Caco-2 (cell line): Measurements from ENCODE around the gene OTX2. TPM values are rescaled to one million over a fixed set of nuclear protein-coding genes. Genes with fewer than 3 reads are reported as not detected.

Experiments
- BruUV-seq: library from RNA; stranded (reverse); fragments of 400-500 nt; replicated peaks from 2 replicates; lab custom pipeline; 2021; lab: Mats Ljungman, UMichigan
- CTCF ChIA-PET: fragments of 300-600 bp; sonication (Branson Sonifier 250); formaldehyde crosslinking; loops from one replicate; lab custom pipeline; 2022; ENCODE audit warnings: antibody characterized with exemption; lab: Charles Lee
- POLR2A ChIA-PET: fragments of 300-600 bp; sonication (Branson Sonifier 250); formaldehyde crosslinking; loops from one replicate; lab custom pipeline; 2022; ENCODE audit warnings: antibody characterized with exemption; lab: Charles Lee
- DNase-seq, 2 experiments: peaks; one replicate each; pipeline versions ENCODE4 v3.0.0 to v3.0.0-alpha.2; 2020 to 2022
- H3K27me3 ChIP-seq: replicated peaks from 2 replicates; pipeline ENCODE4 v1.6.0; 2011; ENCODE audit warnings: low read length; ENCODE audit not compliant: control insufficient read depth, insufficient read depth
- H3K36me3 ChIP-seq: 2 replicates; pipeline ENCODE4 v1.5.1; 2011; ENCODE audit warnings: low read length; ENCODE audit not compliant: control insufficient read depth, insufficient read depth
- H3K4me1 ChIP-seq: fragments of 250-450 bp; sonication (Bioruptor Pico); 2 replicates; pipeline ENCODE4 v1.5.1; 2020; ENCODE audit warnings: mild to moderate bottlenecking
- H3K4me3 ChIP-seq: 2 replicates; pipeline ENCODE4 v1.5.1; 2011; ENCODE audit warnings: low read depth, mild to moderate bottlenecking, control low read depth, low read length
- H3K9me3 ChIP-seq: fragments of 250-450 bp; sonication (Bioruptor Pico); 2 replicates; pipeline ENCODE4 v1.5.1; 2020; ENCODE audit warnings: mild to moderate bottlenecking, moderate library complexity
- H3K27ac Mint-ChIP-seq: one replicate; pipeline ENCODE4 v1.8.0; 2022; ENCODE audit warnings: mixed read lengths; ENCODE audit not compliant: unreplicated experiment
- H3K27me3 Mint-ChIP-seq: one replicate; pipeline ENCODE4 v1.8.0; 2022; ENCODE audit warnings: mixed read lengths; ENCODE audit not compliant: insufficient read depth, unreplicated experiment
- H3K36me3 Mint-ChIP-seq: one replicate; pipeline ENCODE4 v1.8.0; 2022; ENCODE audit warnings: mild to moderate bottlenecking, mixed read lengths; ENCODE audit not compliant: insufficient read depth, unreplicated experiment
- H3K4me1 Mint-ChIP-seq: one replicate; pipeline ENCODE4 v1.8.0; 2022; ENCODE audit warnings: low read depth, mixed read lengths; ENCODE audit not compliant: unreplicated experiment
- H3K4me3 Mint-ChIP-seq: one replicate; pipeline ENCODE4 v1.8.0; 2022; ENCODE audit warnings: mild to moderate bottlenecking, moderate library complexity, mixed read lengths; ENCODE audit not compliant: unreplicated experiment
- H3K9me3 Mint-ChIP-seq: one replicate; pipeline ENCODE4 v1.8.0; 2022; ENCODE audit warnings: mixed read lengths; ENCODE audit not compliant: unreplicated experiment
- CTCF ChIP-seq, 2 experiments: fragments of 200-600 bp in 1 of 2; IDR thresholded peaks; 1 replicate in 1 of 2; 2 replicates in 1 of 2; pipeline versions ENCODE4 v1.5.1 to v1.8.0; 2011 to 2022; ENCODE audit warnings: antibody characterized with exemption in 1 of 2, control low read depth in 1 of 2, inconsistent platforms in 1 of 2, low read depth in 1 of 2, low read length in 1 of 2, mild to moderate bottlenecking in 1 of 2, moderate library complexity in 1 of 2; ENCODE audit not compliant: insufficient read depth in 1 of 2, severe bottlenecking in 1 of 2, unreplicated experiment in 1 of 2
- intact Hi-C: fragments of 100-400 bp; cut with micrococcal nuclease; formaldehyde crosslinking; loops from one replicate; pipeline ENCODE4 v1.10.0; 2022; ENCODE audit not compliant: unreplicated experiment
- total RNA-seq: library from RNA; stranded (reverse); gene quantifications from 2 replicates; pipeline ENCODE4 v1.2.3, GENCODE V29; 2022

The OTX2 gene
- total RNA-seq, 1 experiment from 2014 or later, result not detected

DNA sequence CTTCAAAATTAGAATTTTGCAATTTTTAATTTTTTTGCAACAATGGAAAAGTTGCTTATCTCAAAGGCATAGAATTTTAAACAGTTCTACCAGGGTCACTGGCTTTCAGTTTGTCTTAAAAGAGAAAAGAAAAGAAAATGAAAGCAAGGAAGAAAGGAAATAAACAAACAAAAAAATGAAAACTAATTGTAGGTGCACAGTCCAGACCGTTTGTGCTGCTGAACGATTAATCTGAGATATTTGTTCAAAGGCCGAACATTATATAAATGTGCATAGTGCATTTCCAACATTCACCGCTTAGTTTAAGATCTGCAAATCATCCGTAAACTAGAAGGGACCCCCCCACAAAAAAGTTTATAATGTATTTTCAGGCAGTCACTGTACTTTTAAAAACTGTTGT is 5.5 kb upstream of the OTX2 start:
- POLR2A ChIA-PET, result no interaction called here
- H3K4me1 Mint-ChIP-seq, result peaks cover 2% of the 10 kb centered on the region

DNA sequence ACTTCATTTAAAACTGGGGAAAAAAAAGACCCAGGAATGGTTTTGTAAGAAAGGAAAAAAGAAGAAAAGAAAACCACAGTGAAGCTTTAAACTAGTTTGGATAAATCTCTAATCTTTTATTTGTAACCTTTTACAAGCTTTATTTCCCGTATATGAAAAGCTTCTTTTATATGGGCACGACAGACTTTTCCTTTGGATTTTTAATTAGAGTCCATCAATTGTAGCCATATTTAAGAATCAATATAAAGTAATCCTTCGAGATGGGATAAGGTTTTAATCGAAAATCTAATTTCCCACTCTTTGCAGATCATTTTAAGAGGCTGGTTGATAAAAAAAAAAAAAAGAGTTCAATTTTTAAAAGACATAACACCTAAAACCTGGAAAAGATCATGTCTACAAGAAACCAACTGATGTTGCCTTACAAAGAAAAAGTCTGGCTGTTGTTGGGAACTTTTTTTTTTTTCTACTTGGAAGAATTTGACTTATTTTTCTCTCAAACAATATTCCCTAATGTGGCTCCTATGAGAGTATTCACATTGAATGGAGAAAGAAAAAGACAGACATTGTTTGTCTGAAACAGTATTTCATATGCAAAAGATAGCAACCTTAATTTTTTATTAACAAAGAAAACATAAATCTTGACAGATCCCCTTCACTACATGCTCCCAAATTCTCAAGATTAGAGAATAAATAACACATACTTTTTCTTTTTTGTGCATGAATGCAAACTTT is 4.9 kb upstream of the OTX2 start:
- Mint-ChIP-seq H3K4me1 (no peaks in the 10 kb centered on the region), H3K27me3 (peaks cover 4% of the 10 kb centered on the region), H3K9me3 (no peaks in the 10 kb centered on the region), H3K36me3 (no peaks in the 10 kb centered on the region), H3K27ac (no peak overlapping the region), H3K4me3 (no peak overlapping the region)
- ChIA-PET POLR2A (no interaction called here), CTCF (no interaction called here)
- no peak for TF ChIP-seq CTCF (IDR thresholded peaks at IDR 0.05; ENCODE audit: insufficient read depth in 1 of 2, low read depth in 1 of 2, low read length in 1 of 2, severe bottlenecking in 1 of 2, unreplicated experiment in 1 of 2)
- H3K27me3 ChIP-seq, result no peaks in the 10 kb centered on the region
- H3K4me3 ChIP-seq, result no peak overlapping the region
- no TSS peak for BruUV-seq
- H3K4me1 ChIP-seq, result no peaks in the 10 kb centered on the region
- intact Hi-C loops, result no loop called here
- DNase-seq, result no peak
- no peaks in the 10 kb centered on the region for H3K9me3 ChIP-seq
- no peaks in the 10 kb centered on the region for H3K36me3 ChIP-seq

More for the DNA sequence above, 5.5 kb upstream of the OTX2 start:
- Histone ChIP-seq H3K27me3 (no peaks in the 10 kb centered on the region), H3K36me3 (no peaks in the 10 kb centered on the region), H3K9me3 (no peaks in the 10 kb centered on the region), H3K4me3 (no peak overlapping the region), H3K4me1 (no peaks in the 10 kb centered on the region)
- no TSS peak for BruUV-seq
- Mint-ChIP-seq H3K4me3 (no peak overlapping the region), H3K9me3 (no peaks in the 10 kb centered on the region), H3K27ac (no peak overlapping the region), H3K36me3 (no peaks in the 10 kb centered on the region), H3K27me3 (peaks cover 4% of the 10 kb centered on the region)
- CTCF ChIA-PET, result no interaction called here
- DNase-seq, result no peak
- TF ChIP-seq CTCF (IDR thresholded peaks at IDR 0.05; ENCODE audit: insufficient read depth in 1 of 2, low read depth in 1 of 2, low read length in 1 of 2, severe bottlenecking in 1 of 2, unreplicated experiment in 1 of 2), result no peak
- intact Hi-C loops, result no loop called here

DNA sequence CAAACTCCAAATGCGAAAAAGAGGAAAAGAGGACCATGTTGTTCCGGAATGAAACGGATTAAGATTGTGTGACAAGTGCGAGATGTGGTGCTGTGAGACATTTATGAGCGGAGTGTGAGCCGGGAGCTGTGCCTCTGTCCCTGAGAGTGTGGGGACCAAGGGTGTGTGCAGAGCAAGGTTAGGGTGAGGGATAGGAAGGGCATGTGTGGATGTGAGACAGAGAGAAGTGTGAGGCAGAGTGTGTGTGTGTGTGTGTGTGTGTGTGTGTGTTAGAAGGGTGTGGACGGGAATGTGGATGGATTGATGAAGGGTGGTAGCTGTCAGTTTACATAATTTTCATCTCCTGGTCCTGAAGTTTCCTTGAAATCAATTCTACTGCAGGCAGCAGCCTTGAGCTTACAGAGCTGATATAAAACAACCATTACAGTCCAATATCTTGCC is 4.3 kb upstream of the OTX2 start:
- BruUV-seq, result no TSS peak
- H3K27me3 Mint-ChIP-seq, result peaks cover 4% of the 10 kb centered on the region

More for the DNA sequence above, 4.3 kb upstream of the OTX2 start:
- H3K36me3 ChIP-seq, result no peaks in the 10 kb centered on the region
- Mint-ChIP-seq H3K9me3 (no peaks in the 10 kb centered on the region), H3K4me1 (no peaks in the 10 kb centered on the region), H3K36me3 (no peaks in the 10 kb centered on the region), H3K27ac (no peak overlapping the region), H3K4me3 (no peak overlapping the region)
- TF ChIP-seq CTCF (IDR thresholded peaks at IDR 0.05; ENCODE audit: insufficient read depth in 1 of 2, low read depth in 1 of 2, low read length in 1 of 2, severe bottlenecking in 1 of 2, unreplicated experiment in 1 of 2), result no peak
- H3K4me3 ChIP-seq, result no peak overlapping the region
- no peaks in the 10 kb centered on the region for H3K9me3 ChIP-seq
- CTCF ChIA-PET, result no interaction called here
- DNase-seq, result no peak
- POLR2A ChIA-PET, result no interaction called here
- H3K27me3 ChIP-seq, result no peaks in the 10 kb centered on the region
- H3K4me1 ChIP-seq, result no peaks in the 10 kb centered on the region
- intact Hi-C loops, result no loop called here
